Activated CD8-positive, alpha-beta T cell treated with anti-CD3 and anti-CD28 coated beads, Interleukin-2, amount 10 ng/mL, durations not matched to agents 7 days and 5 days (primary cell): ENCODE data around the gene HSD11B1L. TPM values are rescaled to one million over a fixed set of nuclear protein-coding genes. Genes with fewer than 3 reads are reported as not detected.
"Not testable (repeated sequence)": the region's sequence is repeated elsewhere in the genome, so short reads cannot be mapped to it uniquely, and the experiment has no call there.

Experiments
- ATAC-seq: fragments of 150-1000 bp; cut with Tn5 transposase; one replicate; pipeline ENCODE4 v1.10.0; 2021; ENCODE audit warnings: moderate library complexity
- CTCF ChIA-PET: fragments of 350-600 bp; sonication (Branson Sonifier 250); formaldehyde crosslinking; loops from one replicate; lab custom pipeline; 2021; ENCODE audit warnings: antibody characterized with exemption; lab: Charles Lee
- POLR2A ChIA-PET: fragments of 350-600 bp; sonication (Branson Sonifier 250); formaldehyde crosslinking; loops from one replicate; lab custom pipeline; 2021; ENCODE audit warnings: antibody characterized with exemption; lab: Charles Lee
- DNase-seq: peaks from one replicate; pipeline ENCODE4 v3.0.0-alpha.2; 2020
- H3K27ac Mint-ChIP-seq: one replicate; pipeline ENCODE4 v1.8.0; 2021; ENCODE audit warnings: mild to moderate bottlenecking, mixed read lengths
- H3K27me3 Mint-ChIP-seq: one replicate; pipeline ENCODE4 v1.8.0; 2021; ENCODE audit warnings: low read depth, mixed read lengths
- H3K36me3 Mint-ChIP-seq: one replicate; pipeline ENCODE4 v1.8.0; 2021; ENCODE audit warnings: low read depth, mixed read lengths
- H3K4me1 Mint-ChIP-seq: one replicate; pipeline ENCODE4 v1.8.0; 2021; ENCODE audit warnings: low read depth, mixed read lengths
- H3K4me3 Mint-ChIP-seq: one replicate; pipeline ENCODE4 v1.8.0; 2021; ENCODE audit warnings: mild to moderate bottlenecking, mixed read lengths
- H3K9me3 Mint-ChIP-seq: one replicate; pipeline ENCODE4 v1.8.0; 2022; ENCODE audit warnings: mixed read lengths; ENCODE audit not compliant: insufficient read depth
- total RNA-seq, 2 experiments: library from RNA; stranded (reverse); gene quantifications; one replicate each; pipeline ENCODE4 v1.2.3, GENCODE V29; 2021

The HSD11B1L gene
- total RNA-seq, 2 experiments from 2014 or later: 2.0 to 2.1 TPM

GRCh38 chr19:5719961-5720790 lies 39.3 kb downstream of the HSD11B1L start, which contains the start of the genes CATSPERD and LONP1:
CATSPERD (plus strand) TSS chr19:5720637; CDS start chr19:5720738, 101 bp downstream.
LONP1 (minus strand) TSS chr19:5720146; CDS start chr19:5720132, 14 bp downstream.
- peaks cover 29% of the 10 kb centered on the region for H3K4me1 Mint-ChIP-seq
- H3K27me3 Mint-ChIP-seq: peaks cover 2% of the 10 kb centered on the region
- peak within 1 kb of the TSS; percentile 96 for H3K27ac Mint-ChIP-seq
- DNase-seq: peak; percentile 99
- peak within 1 kb of the TSS; percentile 95 for H3K4me3 Mint-ChIP-seq
- ATAC-seq: peak; percentile 90
- peaks cover 29% of the 10 kb centered on the region for H3K36me3 Mint-ChIP-seq
- POLR2A ChIA-PET: interaction anchor here (0.6 to 4.4 kb wide), 12 partner anchors 27 to 184 kb away, joined by 3 to 21 read pairs (median 6); partner anchors contain the start of genes DUS3L, NDUFA11, RPL36 and SAFB2
- no peaks in the 10 kb centered on the region for H3K9me3 Mint-ChIP-seq
- CTCF ChIA-PET: interaction anchor here (1.1 to 8.7 kb wide), 5 partner anchors 32 to 265 kb away, joined by 4 to 113 read pairs (median 6); partner anchors contain the start of gene RPL36

GRCh38 chr19:5727453-5728050 lies 46.7 kb downstream of the HSD11B1L start:
- Mint-ChIP-seq H3K9me3 (no peaks in the 10 kb centered on the region), H3K4me1 (no peaks in the 10 kb centered on the region), H3K4me3 (no peak overlapping the region), H3K27ac (no peak overlapping the region), H3K36me3 (no peaks in the 10 kb centered on the region), H3K27me3 (peaks cover 2% of the 10 kb centered on the region)
- ATAC-seq (no peak), DNase-seq (no peak)
- ChIA-PET POLR2A (no interaction called here), CTCF (interaction anchor here (0.7 kb wide), 1 partner anchor 13 kb away, joined by 3 read pairs; no protein-coding TSS in a partner anchor)

GRCh38 chr19:5733172-5733571 lies 52.3 kb downstream of the HSD11B1L start:
- POLR2A ChIA-PET, H3K4me1 Mint-ChIP-seq, H3K27me3 Mint-ChIP-seq, DNase-seq, H3K4me3 Mint-ChIP-seq, ATAC-seq, CTCF ChIA-PET, H3K9me3 Mint-ChIP-seq, H3K27ac Mint-ChIP-seq, H3K36me3 Mint-ChIP-seq: not testable (repeated sequence)

Other genes with a start within 250 kb of the HSD11B1L start
- gene ZNRF4, start 225.6 kb upstream of the HSD11B1L start, total RNA-seq: not detected
- gene TINCR, start 113.1 kb upstream of the HSD11B1L start, total RNA-seq: under 1 TPM; 0.26 to 0.68 TPM
- gene SAFB2, start 58.3 kb upstream of the HSD11B1L start, total RNA-seq: 10 to 100 TPM; 84.2 to 96.6 TPM
- gene SAFB, start 57.9 kb upstream of the HSD11B1L start, total RNA-seq: 100 to 1,000 TPM; 116 to 134 TPM
- 10 to 100 TPM; 53.1 to 55.1 TPM for gene MICOS13, start 511 bp upstream of the HSD11B1L start, total RNA-seq
- 100 to 1,000 TPM; 926 to 951 TPM for gene RPL36, start 9.3 kb downstream of the HSD11B1L start, total RNA-seq
- gene LONP1, start 39.1 kb downstream of the HSD11B1L start, total RNA-seq: 100 to 1,000 TPM; 114 to 129 TPM
- not detected for gene CATSPERD, start 39.6 kb downstream of the HSD11B1L start, total RNA-seq
- 1 to 10 TPM; 5.7 to 6.0 TPM for gene PRR22, start 103.7 kb downstream of the HSD11B1L start, total RNA-seq
- gene DUS3L, start 110.1 kb downstream of the HSD11B1L start, total RNA-seq: 10 to 100 TPM; 56.6 to 66.3 TPM
- gene NRTN, start 124.0 kb downstream of the HSD11B1L start, total RNA-seq: not detected
- under 1 TPM; 0.16 to 0.18 TPM for gene FUT6, start 158.7 kb downstream of the HSD11B1L start, total RNA-seq
- not detected for gene FUT3, start 170.4 kb downstream of the HSD11B1L start, total RNA-seq
- gene FUT5, start 189.5 kb downstream of the HSD11B1L start, total RNA-seq: not detected
- gene NDUFA11, start 222.8 kb downstream of the HSD11B1L start, total RNA-seq: 100 to 1,000 TPM; 225 to 228 TPM
- gene VMAC, start 223.8 kb downstream of the HSD11B1L start, total RNA-seq: 1 to 10 TPM; 6.2 to 6.8 TPM
- 10 to 100 TPM; 11.4 to 12.0 TPM for gene CAPS, start 233.2 kb downstream of the HSD11B1L start, total RNA-seq